Measurements from ENCODE around the gene SEMA3A.
A peak's percentile ranks its signal among the peaks of the same experiment; 100 is the strongest.
"Not testable (repeated sequence)": the region's sequence is repeated elsewhere in the genome, so short reads cannot be mapped to it uniquely, and the experiment has no call there.

Gene SEMA3A

DNA sequence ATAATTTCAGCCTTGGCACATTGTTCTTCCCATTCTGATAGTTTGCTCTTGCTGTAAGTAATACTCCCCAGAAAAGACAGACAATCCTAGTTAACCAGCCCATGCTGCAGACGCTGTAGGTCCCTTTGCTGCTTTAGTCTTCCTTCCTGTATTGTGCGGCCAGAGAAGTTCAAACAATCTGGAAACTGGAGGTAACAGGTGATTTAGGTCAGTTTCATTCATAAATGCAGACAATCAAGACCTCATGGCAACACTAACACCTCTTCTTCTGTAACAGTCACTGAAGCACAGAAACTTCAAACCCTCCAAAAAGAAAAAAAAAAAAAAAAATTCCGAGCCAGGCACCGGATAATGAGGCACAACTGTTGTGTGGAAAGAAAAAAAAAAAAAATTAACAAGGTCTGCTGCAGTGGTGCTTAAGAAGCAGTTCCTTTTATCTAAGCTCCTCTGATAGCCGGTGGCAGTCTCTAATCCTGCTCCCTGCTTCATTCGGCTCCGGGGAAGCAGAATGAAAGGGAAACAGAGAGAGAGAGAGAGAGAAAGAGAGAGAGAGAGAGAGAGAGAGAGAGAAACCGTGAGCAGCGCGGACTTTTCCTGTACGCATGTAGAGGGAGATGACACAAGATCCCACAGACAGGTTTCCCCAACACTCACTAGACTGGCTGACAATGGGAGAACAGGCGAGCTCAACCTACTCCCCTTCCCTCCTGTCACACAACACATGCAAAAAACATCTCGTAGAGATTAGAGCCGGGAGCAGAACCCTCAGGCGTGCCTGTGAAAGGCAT is at the start of gene SEMA3A:
SEMA3A (minus strand) TSS at position 306 of the 788 bp plus-strand sequence; CDS start at position 103, 203 bp downstream.
- H3K36me3 ChIP-seq (ENCODE audit: control insufficient read depth, insufficient read depth, low read length): no peaks in the 10 kb centered on the region
- no peaks in the 10 kb centered on the region for H3K9me3 ChIP-seq (ENCODE audit: control insufficient read depth, insufficient read depth, low read length)
- H3K27me3 ChIP-seq (ENCODE audit: control insufficient read depth, insufficient read depth, low read length): no peaks in the 10 kb centered on the region
- peak within 1 kb of the TSS; percentile 61 for H3K4me3 ChIP-seq (ENCODE audit: low read depth, low read length)
- H3K4me1 ChIP-seq (ENCODE audit: control insufficient read depth, insufficient read depth, low read length): peaks cover 14% of the 10 kb centered on the region
- no peak within 1 kb of the TSS for H3K9ac ChIP-seq (ENCODE audit: low read depth, low read length)

DNA sequence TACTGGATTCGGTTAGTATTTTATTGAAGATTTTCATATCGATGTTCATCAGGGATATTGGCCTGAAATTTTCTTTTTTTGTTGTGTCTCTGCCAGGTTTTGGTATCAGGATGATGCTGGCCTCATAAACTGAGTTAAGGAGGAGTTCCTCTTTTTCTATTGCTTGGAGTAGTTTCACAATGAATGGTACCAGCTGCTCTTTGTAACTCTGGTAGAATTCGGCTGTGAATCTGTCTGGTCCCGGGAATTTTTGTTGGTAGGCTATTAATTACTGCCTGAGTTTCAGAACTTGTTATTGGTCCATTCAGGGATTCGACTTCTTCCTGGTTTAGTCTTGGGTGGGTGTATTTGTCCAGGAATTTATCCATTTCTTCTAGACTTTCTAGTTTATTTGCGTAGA is 48.4 kb upstream of the SEMA3A start:
- not testable (repeated sequence) for H3K36me3 ChIP-seq (ENCODE audit: control insufficient read depth, insufficient read depth, low read length); H3K9ac ChIP-seq (ENCODE audit: low read depth, low read length); H3K4me1 ChIP-seq (ENCODE audit: control insufficient read depth, insufficient read depth, low read length); H3K4me3 ChIP-seq (ENCODE audit: low read depth, low read length); H3K27me3 ChIP-seq (ENCODE audit: control insufficient read depth, insufficient read depth, low read length)
- peaks cover 13% of the 10 kb centered on the region for H3K9me3 ChIP-seq (ENCODE audit: control insufficient read depth, insufficient read depth, low read length)

DNA sequence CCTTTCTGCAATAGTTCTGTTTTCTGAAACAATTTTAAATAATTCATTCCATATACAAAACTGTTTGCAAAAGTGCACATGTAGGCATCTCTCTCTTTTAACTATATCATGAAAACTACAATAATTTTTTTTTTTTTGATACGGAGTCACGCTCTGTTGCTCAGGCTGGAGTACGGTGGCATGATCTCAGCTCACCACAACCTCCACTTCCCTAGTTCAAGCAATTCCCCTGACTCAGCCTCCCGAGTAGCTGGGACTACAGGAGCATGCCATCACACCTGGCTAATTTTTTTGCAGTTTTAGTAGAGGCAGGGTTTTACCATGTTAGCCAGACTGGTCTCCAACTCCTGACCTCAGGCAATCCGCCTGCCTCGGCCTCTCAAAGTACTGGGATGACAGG is 44.0 kb upstream of the SEMA3A start:
- Histone ChIP-seq H3K9ac (ENCODE audit: low read depth, low read length) (no peak overlapping the region), H3K27me3 (ENCODE audit: control insufficient read depth, insufficient read depth, low read length) (no peaks in the 10 kb centered on the region), H3K9me3 (ENCODE audit: control insufficient read depth, insufficient read depth, low read length) (no peaks in the 10 kb centered on the region)

DNA sequence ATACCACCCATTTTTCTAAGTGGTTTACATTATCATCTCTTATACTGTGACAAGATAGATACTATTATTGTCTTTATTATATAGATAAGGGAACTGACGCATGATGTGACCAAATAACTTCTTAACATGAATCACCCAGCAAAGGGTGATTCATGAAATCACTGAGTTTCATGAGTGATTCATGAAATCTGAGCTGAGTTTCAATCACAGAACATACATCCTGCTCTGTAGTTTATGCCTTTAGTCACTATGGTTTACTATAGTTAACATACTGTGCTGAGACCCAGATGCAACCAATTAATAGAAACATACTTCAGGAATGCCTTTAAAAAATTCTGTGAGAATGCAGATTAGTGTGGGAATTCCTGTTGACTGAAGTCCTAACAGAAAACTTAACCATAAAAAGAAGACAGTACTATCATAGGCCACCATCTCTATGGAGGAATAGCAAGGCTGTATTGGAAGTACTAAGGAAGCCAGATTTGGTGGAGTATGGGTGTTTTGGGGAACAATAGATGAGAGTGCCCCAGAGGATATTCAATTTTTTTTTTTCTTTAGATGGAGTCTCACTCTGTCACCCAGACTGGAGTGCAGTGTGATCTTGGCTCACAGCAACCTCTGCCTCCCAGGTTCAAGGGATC is 43.1 kb upstream of the SEMA3A start:
- Histone ChIP-seq H3K27me3 (ENCODE audit: control insufficient read depth, insufficient read depth, low read length) (no peaks in the 10 kb centered on the region), H3K4me1 (ENCODE audit: control insufficient read depth, insufficient read depth, low read length) (no peaks in the 10 kb centered on the region), H3K36me3 (ENCODE audit: control insufficient read depth, insufficient read depth, low read length) (peaks cover 3% of the 10 kb centered on the region), H3K9ac (ENCODE audit: low read depth, low read length) (no peak overlapping the region), H3K9me3 (ENCODE audit: control insufficient read depth, insufficient read depth, low read length) (no peaks in the 10 kb centered on the region), H3K4me3 (ENCODE audit: low read depth, low read length) (no peak overlapping the region)

More for the DNA sequence above, 44.0 kb upstream of the SEMA3A start:
- no peaks in the 10 kb centered on the region for H3K4me1 ChIP-seq (ENCODE audit: control insufficient read depth, insufficient read depth, low read length)
- no peak overlapping the region for H3K4me3 ChIP-seq (ENCODE audit: low read depth, low read length)
- peaks cover 3% of the 10 kb centered on the region for H3K36me3 ChIP-seq (ENCODE audit: control insufficient read depth, insufficient read depth, low read length)

DNA sequence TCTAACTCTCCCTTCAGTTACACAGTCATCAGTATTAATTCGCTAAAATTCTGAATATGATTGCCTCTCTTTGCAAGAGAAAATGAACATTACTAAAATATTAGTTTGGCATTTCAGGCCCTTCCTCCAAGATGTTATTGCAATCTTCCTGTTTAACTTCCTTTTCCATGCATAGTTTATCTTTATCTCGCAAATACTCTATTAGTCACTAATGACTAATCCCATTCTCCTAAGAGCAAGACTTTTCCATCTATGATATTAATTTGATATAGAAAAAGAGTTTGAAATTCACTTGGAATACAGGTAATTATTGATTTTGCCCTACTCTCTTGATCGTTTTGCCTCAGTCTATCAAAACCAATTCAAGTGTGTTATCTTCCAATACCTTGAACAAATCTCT is 41.8 kb upstream of the SEMA3A start:
- Histone ChIP-seq H3K9me3 (ENCODE audit: control insufficient read depth, insufficient read depth, low read length) (no peaks in the 10 kb centered on the region), H3K36me3 (ENCODE audit: control insufficient read depth, insufficient read depth, low read length) (no peaks in the 10 kb centered on the region), H3K4me3 (ENCODE audit: low read depth, low read length) (no peak overlapping the region), H3K27me3 (ENCODE audit: control insufficient read depth, insufficient read depth, low read length) (no peaks in the 10 kb centered on the region), H3K4me1 (ENCODE audit: control insufficient read depth, insufficient read depth, low read length) (no peaks in the 10 kb centered on the region), H3K9ac (ENCODE audit: low read depth, low read length) (no peak overlapping the region)

DNA sequence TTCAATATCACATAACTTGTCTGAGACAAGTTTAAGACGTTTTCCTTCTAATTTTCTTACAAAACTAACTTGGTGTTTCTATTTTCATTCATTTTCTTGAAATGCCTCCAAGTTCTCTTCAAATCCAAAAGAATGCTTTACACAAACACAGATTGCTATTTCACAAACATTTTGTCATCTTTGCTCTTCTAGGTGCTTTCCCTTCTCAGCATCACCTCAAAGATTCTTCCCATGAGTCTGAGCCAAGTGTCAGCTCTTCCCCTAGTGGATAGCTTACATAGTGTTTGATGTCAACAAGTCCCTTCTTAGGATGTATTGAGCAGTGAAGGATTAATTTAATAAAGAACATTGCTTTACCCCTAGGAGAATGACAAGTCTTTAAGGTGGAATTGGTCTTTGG is 38.1 kb upstream of the SEMA3A start:
- Histone ChIP-seq H3K9me3 (ENCODE audit: control insufficient read depth, insufficient read depth, low read length) (no peaks in the 10 kb centered on the region), H3K27me3 (ENCODE audit: control insufficient read depth, insufficient read depth, low read length) (no peaks in the 10 kb centered on the region), H3K4me3 (ENCODE audit: low read depth, low read length) (no peak overlapping the region), H3K9ac (ENCODE audit: low read depth, low read length) (no peak overlapping the region), H3K36me3 (ENCODE audit: control insufficient read depth, insufficient read depth, low read length) (no peaks in the 10 kb centered on the region), H3K4me1 (ENCODE audit: control insufficient read depth, insufficient read depth, low read length) (peaks cover 16% of the 10 kb centered on the region)

DNA sequence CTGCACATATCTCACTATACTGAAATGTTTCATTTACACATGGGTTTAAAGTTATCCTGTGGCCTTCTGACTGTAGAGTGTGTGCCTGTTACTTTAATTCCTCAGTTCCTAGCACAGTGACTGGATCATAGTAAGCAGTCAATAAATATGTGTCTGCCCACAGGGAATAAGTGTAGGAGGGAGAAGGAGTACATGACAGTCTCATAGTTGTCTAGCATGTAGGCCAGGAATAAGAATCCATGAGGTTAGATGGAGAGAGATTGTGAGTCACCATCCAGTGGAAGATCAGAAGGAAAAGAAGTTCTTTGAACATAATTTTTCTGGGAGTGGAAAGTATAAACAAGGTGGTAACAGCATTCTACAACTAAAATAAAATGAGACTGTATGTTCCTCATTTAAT is 36.6 kb upstream of the SEMA3A start:
- H3K4me1 ChIP-seq (ENCODE audit: control insufficient read depth, insufficient read depth, low read length): peaks cover 22% of the 10 kb centered on the region
- no peaks in the 10 kb centered on the region for H3K9me3 ChIP-seq (ENCODE audit: control insufficient read depth, insufficient read depth, low read length)
- no peak overlapping the region for H3K4me3 ChIP-seq (ENCODE audit: low read depth, low read length)
- H3K27me3 ChIP-seq (ENCODE audit: control insufficient read depth, insufficient read depth, low read length): no peaks in the 10 kb centered on the region
- H3K36me3 ChIP-seq (ENCODE audit: control insufficient read depth, insufficient read depth, low read length): no peaks in the 10 kb centered on the region
- H3K9ac ChIP-seq (ENCODE audit: low read depth, low read length): no peak overlapping the region

DNA sequence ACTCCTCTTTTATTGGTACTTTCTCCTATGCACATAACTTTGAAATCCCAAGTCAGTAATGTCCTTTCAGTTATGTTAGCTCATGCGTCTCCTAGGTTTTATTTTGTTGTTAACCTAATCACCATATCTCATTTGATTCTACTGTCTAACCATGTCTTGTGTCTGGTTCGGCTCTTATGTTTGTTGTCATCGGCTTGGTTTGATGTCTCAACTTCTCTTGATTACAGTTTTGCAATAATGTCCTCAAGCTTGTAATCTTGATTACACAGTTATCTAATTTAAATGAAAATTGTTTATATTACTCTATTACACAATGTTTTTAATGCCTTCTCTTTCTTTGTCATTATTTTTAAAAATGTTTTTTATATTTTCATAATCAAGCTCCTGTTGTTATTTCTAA is 35.9 kb upstream of the SEMA3A start:
- Histone ChIP-seq H3K9ac (ENCODE audit: low read depth, low read length) (no peak overlapping the region), H3K36me3 (ENCODE audit: control insufficient read depth, insufficient read depth, low read length) (no peaks in the 10 kb centered on the region), H3K27me3 (ENCODE audit: control insufficient read depth, insufficient read depth, low read length) (no peaks in the 10 kb centered on the region), H3K4me3 (ENCODE audit: low read depth, low read length) (no peak overlapping the region), H3K4me1 (ENCODE audit: control insufficient read depth, insufficient read depth, low read length) (peaks cover 25% of the 10 kb centered on the region), H3K9me3 (ENCODE audit: control insufficient read depth, insufficient read depth, low read length) (no peaks in the 10 kb centered on the region)

DNA sequence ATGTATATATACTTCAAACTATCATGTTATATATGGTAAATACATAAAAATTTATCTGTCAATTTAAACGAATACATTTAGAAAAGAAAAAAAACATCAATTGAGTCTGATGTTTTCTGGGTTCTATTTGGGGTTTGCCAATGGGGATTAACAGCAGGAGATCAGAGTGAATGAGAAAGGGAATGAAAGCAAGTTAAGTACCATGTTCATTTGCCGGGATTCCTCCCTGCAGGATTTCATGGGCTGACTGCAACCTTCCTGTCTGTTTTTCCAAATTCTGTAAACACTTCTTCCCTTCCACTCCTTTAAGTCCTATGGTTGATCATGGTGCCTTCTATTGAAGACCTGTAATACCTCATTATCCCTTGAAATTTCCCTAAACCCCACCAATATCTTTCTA is 33.9 kb upstream of the SEMA3A start:
- Histone ChIP-seq H3K4me1 (ENCODE audit: control insufficient read depth, insufficient read depth, low read length) (peaks cover 25% of the 10 kb centered on the region), H3K9me3 (ENCODE audit: control insufficient read depth, insufficient read depth, low read length) (no peaks in the 10 kb centered on the region), H3K36me3 (ENCODE audit: control insufficient read depth, insufficient read depth, low read length) (no peaks in the 10 kb centered on the region), H3K9ac (ENCODE audit: low read depth, low read length) (no peak overlapping the region), H3K27me3 (ENCODE audit: control insufficient read depth, insufficient read depth, low read length) (no peaks in the 10 kb centered on the region), H3K4me3 (ENCODE audit: low read depth, low read length) (no peak overlapping the region)

DNA sequence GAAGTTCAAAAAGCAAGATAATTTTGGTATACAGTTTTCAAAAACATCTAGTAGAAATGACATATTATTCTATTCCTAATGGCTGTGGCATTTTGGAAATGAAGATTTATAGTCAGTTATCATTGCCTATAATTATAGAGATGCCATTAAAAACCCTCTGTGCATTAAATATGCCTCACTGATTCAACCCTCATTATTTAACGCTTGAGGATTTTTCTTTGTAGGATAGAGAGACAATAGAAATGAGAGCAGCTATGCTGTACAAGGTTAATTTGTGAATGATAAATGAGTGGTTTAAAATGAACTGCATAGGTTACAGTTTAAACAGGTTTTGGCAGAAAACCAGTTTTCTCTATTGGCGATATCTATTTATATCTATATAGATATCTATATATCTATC is 32.2 kb upstream of the SEMA3A start:
- no peaks in the 10 kb centered on the region for H3K27me3 ChIP-seq (ENCODE audit: control insufficient read depth, insufficient read depth, low read length)
- H3K9ac ChIP-seq (ENCODE audit: low read depth, low read length): no peak overlapping the region
- no peak overlapping the region for H3K4me3 ChIP-seq (ENCODE audit: low read depth, low read length)
- H3K4me1 ChIP-seq (ENCODE audit: control insufficient read depth, insufficient read depth, low read length): peaks cover 25% of the 10 kb centered on the region
- H3K9me3 ChIP-seq (ENCODE audit: control insufficient read depth, insufficient read depth, low read length): no peaks in the 10 kb centered on the region
- H3K36me3 ChIP-seq (ENCODE audit: control insufficient read depth, insufficient read depth, low read length): no peaks in the 10 kb centered on the region

DNA sequence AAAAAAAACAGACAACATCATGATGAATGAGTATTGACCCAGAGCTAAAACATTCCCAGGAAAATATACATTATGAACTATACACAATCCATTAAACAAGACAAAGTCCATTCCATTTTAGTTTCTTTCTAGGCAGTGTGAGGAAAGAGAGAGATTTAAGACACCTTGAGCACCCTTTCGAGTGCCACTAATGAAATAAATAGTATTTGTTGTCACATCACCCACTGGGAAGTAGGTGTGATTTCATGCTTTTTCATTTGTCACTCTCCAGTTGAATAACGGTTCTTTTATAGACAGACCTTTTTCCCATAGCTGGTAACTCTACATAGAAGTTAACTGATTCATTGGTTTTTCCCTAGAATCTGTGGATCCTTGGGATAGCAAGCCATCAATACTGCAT is 29.9 kb upstream of the SEMA3A start:
- no peaks in the 10 kb centered on the region for H3K9me3 ChIP-seq (ENCODE audit: control insufficient read depth, insufficient read depth, low read length)

DNA sequence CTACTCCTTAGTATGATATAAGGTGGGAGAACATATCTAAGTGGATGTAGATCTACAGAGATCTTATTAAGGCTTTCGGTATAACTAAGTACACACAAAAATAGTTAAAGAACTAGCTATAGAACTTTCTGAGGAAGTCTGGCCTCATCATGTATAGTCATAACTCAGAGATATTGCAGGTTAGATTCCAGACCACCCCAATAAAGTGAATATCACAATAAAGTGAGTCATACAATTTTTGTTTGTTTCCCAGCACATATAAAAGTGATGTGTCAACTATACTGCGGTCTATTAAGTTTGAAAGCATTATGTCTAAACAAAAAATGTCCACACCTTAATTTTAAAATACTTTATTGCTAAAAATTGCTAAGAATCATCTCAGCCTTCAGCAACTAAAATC is 24.7 kb upstream of the SEMA3A start:
- Histone ChIP-seq H3K4me3 (ENCODE audit: low read depth, low read length) (no peak overlapping the region), H3K27me3 (ENCODE audit: control insufficient read depth, insufficient read depth, low read length) (no peaks in the 10 kb centered on the region), H3K9ac (ENCODE audit: low read depth, low read length) (no peak overlapping the region), H3K9me3 (ENCODE audit: control insufficient read depth, insufficient read depth, low read length) (no peaks in the 10 kb centered on the region), H3K4me1 (ENCODE audit: control insufficient read depth, insufficient read depth, low read length) (no peaks in the 10 kb centered on the region), H3K36me3 (ENCODE audit: control insufficient read depth, insufficient read depth, low read length) (no peaks in the 10 kb centered on the region)

More for the DNA sequence above, 29.9 kb upstream of the SEMA3A start:
- Histone ChIP-seq H3K9ac (ENCODE audit: low read depth, low read length) (no peak overlapping the region), H3K4me3 (ENCODE audit: low read depth, low read length) (no peak overlapping the region), H3K4me1 (ENCODE audit: control insufficient read depth, insufficient read depth, low read length) (peaks cover 21% of the 10 kb centered on the region), H3K36me3 (ENCODE audit: control insufficient read depth, insufficient read depth, low read length) (no peaks in the 10 kb centered on the region), H3K27me3 (ENCODE audit: control insufficient read depth, insufficient read depth, low read length) (no peaks in the 10 kb centered on the region)
